Measurements from ENCODE around the gene EDEM1. TPM values are rescaled to one million over a fixed set of nuclear protein-coding genes. Genes with fewer than 3 reads are reported as not detected.

Gene EDEM1
- total RNA-seq, 1 donor from 2014 or later: 35.0 TPM

GRCh38 chr3:5198986-5199731 lies 11.7 kb downstream of the EDEM1 start:
- no peak for DNase-seq (ENCODE audit: low read depth)

- no peak for DNase-seq (ENCODE audit: low read depth)
These were observed 14.0 kb downstream of the EDEM1 start for GRCh38 chr3:5201536-5201935.

GRCh38 chr3:5202222-5202621 lies 14.7 kb downstream of the EDEM1 start:
- no peak for DNase-seq (ENCODE audit: low read depth)

- DNase-seq (ENCODE audit: low read depth): no peak
These were observed 17.8 kb downstream of the EDEM1 start for GRCh38 chr3:5205165-5205941.

GRCh38 chr3:5210926-5211325 lies 23.4 kb downstream of the EDEM1 start:
- no peak for DNase-seq (ENCODE audit: low read depth)

GRCh38 chr3:5212628-5213573 lies 25.4 kb downstream of the EDEM1 start:
- DNase-seq (ENCODE audit: low read depth): no peak

GRCh38 chr3:5213574-5213966 lies 26.1 kb downstream of the EDEM1 start:
- no peak for DNase-seq (ENCODE audit: low read depth)

- no peak for DNase-seq (ENCODE audit: low read depth)
These were observed 26.8 kb downstream of the EDEM1 start for GRCh38 chr3:5214352-5214751.

GRCh38 chr3:5217824-5218595 lies 30.5 kb downstream of the EDEM1 start:
- DNase-seq (ENCODE audit: low read depth): peak; percentile 58

- no peak for DNase-seq (ENCODE audit: low read depth)
These were observed 31.3 kb downstream of the EDEM1 start for GRCh38 chr3:5218815-5219214.

- DNase-seq (ENCODE audit: low read depth): no peak
These were observed 31.7 kb downstream of the EDEM1 start for GRCh38 chr3:5219216-5219615.

GRCh38 chr3:5220193-5220592 lies 32.7 kb downstream of the EDEM1 start:
- no peak for DNase-seq (ENCODE audit: low read depth)

- no peak for DNase-seq (ENCODE audit: low read depth)
These were observed 33.3 kb downstream of the EDEM1 start for GRCh38 chr3:5220667-5221431.

GRCh38 chr3:5221701-5222100 lies 34.2 kb downstream of the EDEM1 start:
- no peak for DNase-seq (ENCODE audit: low read depth)

- no peak for DNase-seq (ENCODE audit: low read depth)
These were observed 34.9 kb downstream of the EDEM1 start for GRCh38 chr3:5222283-5223005.

GRCh38 chr3:5226783-5227182 lies 39.3 kb downstream of the EDEM1 start:
- DNase-seq (ENCODE audit: low read depth): peak; percentile 63

- no peak for DNase-seq (ENCODE audit: low read depth)
These were observed 40.3 kb downstream of the EDEM1 start for GRCh38 chr3:5227812-5228211.

GRCh38 chr3:5229414-5229813 lies 41.9 kb downstream of the EDEM1 start:
- no peak for DNase-seq (ENCODE audit: low read depth)

GRCh38 chr3:5231074-5231473 lies 43.6 kb downstream of the EDEM1 start:
- DNase-seq (ENCODE audit: low read depth): no peak

- no peak for DNase-seq (ENCODE audit: low read depth)
These were observed 44.0 kb downstream of the EDEM1 start for GRCh38 chr3:5231487-5231886.

Data from renal cortical epithelial cell (primary cell).